ENCODE measurements around the gene ELMO1. TPM values are rescaled to one million over a fixed set of nuclear protein-coding genes. Genes with fewer than 3 reads are reported as not detected.

ELMO1 gene
- total RNA-seq, 2 donors from 2014 or later, result 10.9 to 56.0 TPM

DNA sequence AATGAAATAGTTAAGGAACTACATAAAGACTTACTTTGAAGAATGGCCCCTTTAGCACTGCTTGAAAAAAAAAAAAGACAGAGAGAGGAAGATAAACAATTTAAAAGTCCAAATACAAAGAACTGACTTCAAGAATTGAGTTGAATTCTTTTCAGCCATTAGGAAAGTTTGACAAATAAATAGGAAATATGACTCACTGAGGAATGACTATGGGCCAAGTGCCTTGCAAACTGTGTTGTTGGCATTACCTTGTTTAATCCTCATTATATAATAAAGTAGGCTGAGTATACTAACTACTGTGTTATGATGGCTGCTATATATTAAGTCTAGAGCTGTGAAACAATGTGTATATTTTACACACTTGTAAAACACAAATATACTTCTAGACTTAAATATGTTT lies 151.1 kb downstream of the ELMO1 start:
- Histone ChIP-seq H3K27ac (no peak overlapping the region), H3K4me1 (no peaks in the 10 kb centered on the region), H3K9me3 (no peaks in the 10 kb centered on the region), H3K36me3 (replicated peaks in 1 of 2; ENCODE audit: insufficient read depth in 1 of 2, low read depth in 2 of 2) (no peaks in the 10 kb centered on the region), H3K4me3 (no peak overlapping the region), H3K27me3 (no peaks in the 10 kb centered on the region)
- TF ChIP-seq, protein P1, sequence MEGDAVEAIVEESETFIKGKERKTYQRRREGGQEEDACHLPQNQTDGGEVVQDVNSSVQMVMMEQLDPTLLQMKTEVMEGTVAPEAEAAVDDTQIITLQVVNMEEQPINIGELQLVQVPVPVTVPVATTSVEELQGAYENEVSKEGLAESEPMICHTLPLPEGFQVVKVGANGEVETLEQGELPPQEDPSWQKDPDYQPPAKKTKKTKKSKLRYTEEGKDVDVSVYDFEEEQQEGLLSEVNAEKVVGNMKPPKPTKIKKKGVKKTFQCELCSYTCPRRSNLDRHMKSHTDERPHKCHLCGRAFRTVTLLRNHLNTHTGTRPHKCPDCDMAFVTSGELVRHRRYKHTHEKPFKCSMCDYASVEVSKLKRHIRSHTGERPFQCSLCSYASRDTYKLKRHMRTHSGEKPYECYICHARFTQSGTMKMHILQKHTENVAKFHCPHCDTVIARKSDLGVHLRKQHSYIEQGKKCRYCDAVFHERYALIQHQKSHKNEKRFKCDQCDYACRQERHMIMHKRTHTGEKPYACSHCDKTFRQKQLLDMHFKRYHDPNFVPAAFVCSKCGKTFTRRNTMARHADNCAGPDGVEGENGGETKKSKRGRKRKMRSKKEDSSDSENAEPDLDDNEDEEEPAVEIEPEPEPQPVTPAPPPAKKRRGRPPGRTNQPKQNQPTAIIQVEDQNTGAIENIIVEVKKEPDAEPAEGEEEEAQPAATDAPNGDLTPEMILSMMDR (IDR thresholded peaks at IDR 0.05), result no peak
- DNase-seq (no peak), ATAC-seq (no peak)
- intact Hi-C loops (cut with DNase I), result no loop called here

DNA sequence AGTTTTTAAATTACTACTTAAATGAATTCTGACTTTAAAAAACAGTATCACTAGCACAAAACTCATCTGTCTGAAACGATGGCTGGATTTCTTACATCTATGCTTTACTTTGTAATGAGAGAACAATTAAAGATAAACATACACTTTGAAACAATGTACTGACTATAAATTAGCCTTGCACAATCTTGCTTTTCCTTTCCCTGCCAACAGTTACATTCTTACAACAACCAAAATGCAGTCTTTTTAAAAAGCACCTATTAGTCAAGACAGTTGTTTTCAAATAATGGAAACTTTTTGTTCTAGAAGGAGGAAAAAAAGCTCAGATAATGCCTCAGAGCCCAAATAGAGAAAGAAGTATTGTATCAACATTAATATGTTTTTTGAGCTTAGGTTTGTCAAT lies 153.3 kb downstream of the ELMO1 start:
- Histone ChIP-seq H3K4me3 (no peak overlapping the region), H3K27me3 (no peaks in the 10 kb centered on the region), H3K9me3 (no peaks in the 10 kb centered on the region), H3K36me3 (replicated peaks in 1 of 2; ENCODE audit: insufficient read depth in 1 of 2, low read depth in 2 of 2) (no peaks in the 10 kb centered on the region), H3K27ac (no peak overlapping the region), H3K4me1 (no peaks in the 10 kb centered on the region)
- ATAC-seq (no peak), DNase-seq (no peak)
- TF ChIP-seq, protein P1 (IDR thresholded peaks at IDR 0.05), result no peak
- TF ChIP-seq POLR2A (IDR thresholded peaks at IDR 0.05), result no peak
- intact Hi-C loops (cut with DNase I), result no loop called here
- 13 to 14% methylated on average over 1 of the region's 1 CpG for WGBS, 2 donors

DNA sequence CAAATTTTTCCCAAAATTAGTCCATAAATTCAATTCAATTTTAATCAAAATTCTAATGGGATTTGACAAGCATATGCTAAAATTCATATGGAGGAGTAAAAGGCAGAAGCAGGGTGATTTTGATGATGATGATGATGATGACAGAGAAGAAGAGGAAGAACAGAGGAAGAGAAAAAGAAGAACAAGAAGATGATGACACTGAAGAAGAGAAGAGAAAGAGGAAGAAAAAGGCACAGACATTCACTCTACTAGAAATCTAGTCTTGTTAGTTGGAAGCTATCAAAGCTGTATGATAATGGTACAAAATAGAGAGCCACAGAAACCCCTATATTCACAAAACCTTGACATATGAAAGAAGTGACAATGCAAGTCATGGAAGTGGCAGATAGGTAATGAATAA lies 157.9 kb downstream of the ELMO1 start:
- TF ChIP-seq, protein P1 (IDR thresholded peaks at IDR 0.05), result no peak
- no peak for TF ChIP-seq POLR2A (IDR thresholded peaks at IDR 0.05)
- no peak for ATAC-seq
- intact Hi-C loops (cut with DNase I), result no loop called here
- DNase-seq, result no peak
- H3K9me3 ChIP-seq, result no peaks in the 10 kb centered on the region
- H3K4me3 ChIP-seq, result no peak overlapping the region
- no peaks in the 10 kb centered on the region for H3K27me3 ChIP-seq
- H3K27ac ChIP-seq, result no peak overlapping the region
- H3K36me3 ChIP-seq (replicated peaks in 1 of 2; ENCODE audit: insufficient read depth in 1 of 2, low read depth in 2 of 2), result no peaks in the 10 kb centered on the region
- no peaks in the 10 kb centered on the region for H3K4me1 ChIP-seq

DNA sequence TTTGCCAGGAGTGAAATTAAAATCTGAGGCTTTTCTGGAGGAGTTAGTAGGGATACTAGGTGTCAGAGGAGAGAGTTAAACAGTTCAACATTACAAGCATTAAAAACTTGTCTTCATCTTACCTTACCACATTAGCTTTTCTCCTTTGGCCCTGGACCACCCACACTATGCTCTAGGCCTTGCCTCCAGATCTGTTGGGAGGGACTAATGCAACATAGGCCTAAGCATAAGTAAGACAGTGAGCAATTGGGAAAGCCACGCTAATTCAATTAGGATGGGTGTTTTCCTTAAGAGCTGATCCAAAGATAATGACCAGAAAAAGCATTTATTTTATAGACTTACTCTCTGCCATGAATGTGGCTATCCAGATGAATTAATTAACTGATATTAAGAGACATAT lies 158.9 kb downstream of the ELMO1 start:
- Histone ChIP-seq H3K36me3 (replicated peaks in 1 of 2; ENCODE audit: insufficient read depth in 1 of 2, low read depth in 2 of 2) (no peaks in the 10 kb centered on the region), H3K4me3 (no peak overlapping the region), H3K27me3 (no peaks in the 10 kb centered on the region), H3K9me3 (no peaks in the 10 kb centered on the region), H3K27ac (no peak overlapping the region), H3K4me1 (no peaks in the 10 kb centered on the region)
- intact Hi-C loops (cut with DNase I), result no loop called here
- DNase-seq (no peak), ATAC-seq (no peak)
- 87 to 94% methylated on average over 1 of the region's 1 CpG for WGBS, 2 donors
- no peak for TF ChIP-seq POLR2A (IDR thresholded peaks at IDR 0.05)
- TF ChIP-seq, protein P1 (IDR thresholded peaks at IDR 0.05), result no peak

DNA sequence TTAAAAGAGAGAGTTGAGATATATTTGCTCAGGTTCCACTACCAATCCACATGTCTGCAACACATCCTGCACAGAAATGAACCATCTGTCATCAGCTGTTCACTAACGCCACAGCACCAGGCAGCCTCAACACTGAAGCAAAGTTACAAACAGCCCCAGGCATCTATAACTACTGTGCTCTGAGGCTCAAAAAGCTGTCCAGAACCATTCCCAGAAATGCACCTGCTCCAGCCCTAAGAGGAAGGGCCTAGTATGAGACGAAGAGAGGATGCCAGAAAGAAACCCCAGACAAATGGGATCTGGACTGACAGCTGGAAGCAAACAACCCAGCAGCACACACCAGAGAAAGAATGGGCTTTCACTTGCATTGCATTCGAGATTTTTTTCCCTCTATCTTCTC lies 159.3 kb downstream of the ELMO1 start:
- intact Hi-C loops (cut with DNase I), result no loop called here
- Histone ChIP-seq H3K4me1 (no peaks in the 10 kb centered on the region), H3K27me3 (no peaks in the 10 kb centered on the region), H3K4me3 (no peak overlapping the region), H3K27ac (no peak overlapping the region), H3K36me3 (replicated peaks in 1 of 2; ENCODE audit: insufficient read depth in 1 of 2, low read depth in 2 of 2) (no peaks in the 10 kb centered on the region), H3K9me3 (no peaks in the 10 kb centered on the region)
- 64 to 69% methylated on average over 3 of the region's 3 CpGs for WGBS, 2 donors
- ATAC-seq (no peak), DNase-seq (no peak)
- no peak for TF ChIP-seq POLR2A (IDR thresholded peaks at IDR 0.05)
- TF ChIP-seq, protein P1 (IDR thresholded peaks at IDR 0.05), result no peak

Data from body of pancreas (tissue), 4 donors.